Endothelial cell of umbilical vein (primary cell): ENCODE data around the gene ZDHHC14. TPM values are rescaled to one million over a fixed set of nuclear protein-coding genes. Genes with fewer than 3 reads are reported as not detected.

ENCODE experiments used
- BruUV-seq: library from RNA; stranded (reverse); fragments of 400-500 nt; replicated peaks from 2 replicates; lab custom pipeline; 2021; lab: Mats Ljungman, UMichigan
- CTCF ChIA-PET: fragments of 300-600, 350-600 bp; sonication (Branson Sonifier 250); formaldehyde crosslinking; loops from one replicate; lab custom pipeline; 2021; ENCODE audit warnings: antibody characterized with exemption, inconsistent platforms; lab: Charles Lee
- POLR2A ChIA-PET: fragments of 300-600, 350-600 bp; sonication (Branson Sonifier 250); formaldehyde crosslinking; loops from one replicate; lab custom pipeline; 2021; ENCODE audit warnings: antibody characterized with exemption, inconsistent platforms; lab: Charles Lee
- DNase-seq: peaks from one replicate; pipeline ENCODE4 v3.0.0-alpha.2; 2011; ENCODE audit warnings: low read depth, low spot score
- FAIRE-seq: peaks from 2 replicates; lab custom pipeline; 2011; peaks lifted over from hg19 to GRCh38; lab: Jason Lieb, UNC
- H2AFZ ChIP-seq: 2 replicates; pipeline ENCODE4 v1.6.0; 2012; ENCODE audit warnings: low read depth, low read length, control low read depth, inconsistent platforms
- H3K27ac ChIP-seq: 2 replicates; pipeline ENCODE4 v1.5.1; 2011; ENCODE audit warnings: low read depth, mild to moderate bottlenecking, control low read depth, low read length, moderate library complexity; ENCODE audit not compliant: insufficient read depth
- H3K27me3 ChIP-seq, 2 experiments: 2 replicates each; pipeline versions ENCODE4 v1.6.0 to v1.6.1; 2011; ENCODE audit warnings: low read length in 2 of 2, mixed read lengths in 1 of 2; ENCODE audit not compliant: control insufficient read depth in 2 of 2, insufficient read depth in 2 of 2
- H3K36me3 ChIP-seq, 2 experiments: 2 replicates in 1 of 2; 3 replicates in 1 of 2; pipeline ENCODE4 v1.5.1; 2011; ENCODE audit warnings: low read length in 2 of 2, mild to moderate bottlenecking in 1 of 2, moderate library complexity in 1 of 2; ENCODE audit not compliant: control insufficient read depth in 2 of 2, insufficient read depth in 2 of 2; ENCODE audit errors: extremely low read depth in 1 of 2
- H3K4me1 ChIP-seq: 3 replicates; pipeline ENCODE4 v1.5.1; 2011; ENCODE audit warnings: mild to moderate bottlenecking, low read length; ENCODE audit not compliant: control insufficient read depth, insufficient read depth; ENCODE audit errors: extremely low read depth
- H3K4me2 ChIP-seq: 2 replicates; pipeline ENCODE4 v1.6.1; 2011; ENCODE audit warnings: low read length, control low read depth, mixed read lengths; ENCODE audit not compliant: insufficient read depth
- H3K4me3 ChIP-seq, 3 experiments: fragments of 200-600 bp in 1 of 3; sonication (generic), shearing (Covaris generic) in 1 of 3; replicated peaks in 1 of 3; 2 replicates each; pipeline ENCODE4 v1.5.1; 2011 to 2016; ENCODE audit warnings: control low read depth in 3 of 3, low read length in 3 of 3, mild to moderate bottlenecking in 2 of 3, inconsistent platforms in 1 of 3, low read depth in 1 of 3, moderate library complexity in 1 of 3; ENCODE audit not compliant: insufficient read depth in 1 of 3
- H3K79me2 ChIP-seq: 2 replicates; pipeline ENCODE4 v1.6.0; 2012; ENCODE audit warnings: low read length, inconsistent platforms; ENCODE audit not compliant: control insufficient read depth, insufficient read depth
- H3K9ac ChIP-seq: replicated peaks from 2 replicates; pipeline ENCODE3; 2011; ENCODE audit warnings: low read length, control low read depth; ENCODE audit not compliant: insufficient read depth; ENCODE audit errors: extremely low read depth
- H3K9me1 ChIP-seq: replicated peaks from 3 replicates; pipeline ENCODE4 v1.6.0; 2011; ENCODE audit warnings: mild to moderate bottlenecking, low read length; ENCODE audit not compliant: control insufficient read depth, insufficient read depth; ENCODE audit errors: extremely low read depth
- H3K9me3 ChIP-seq: replicated peaks from 2 replicates; pipeline ENCODE4 v1.5.1; 2012; ENCODE audit warnings: low read length, inconsistent platforms; ENCODE audit not compliant: control insufficient read depth, insufficient read depth
- H4K20me1 ChIP-seq: replicated peaks from 2 replicates; pipeline ENCODE3; 2011; ENCODE audit warnings: mild to moderate bottlenecking, low read length; ENCODE audit not compliant: control insufficient read depth, insufficient read depth; ENCODE audit errors: extremely low read depth
- EZH2 ChIP-seq: IDR thresholded peaks from 2 replicates; pipeline ENCODE4 v1.6.1; 2012; ENCODE audit warnings: borderline replicate concordance, low read depth, mild to moderate bottlenecking, moderate library complexity, low read length, inconsistent platforms; ENCODE audit not compliant: severe bottlenecking
- FOS ChIP-seq: IDR thresholded peaks from 2 replicates; pipeline ENCODE4 v1.6.1; 2011; ENCODE audit warnings: mild to moderate bottlenecking, low read length, moderate library complexity, borderline replicate concordance; ENCODE audit not compliant: insufficient read depth
- GATA2 ChIP-seq: IDR thresholded peaks from 2 replicates; pipeline ENCODE4 v1.7.0; 2011; ENCODE audit warnings: low read depth, mild to moderate bottlenecking, moderate library complexity, mixed read lengths, low read length; ENCODE audit not compliant: insufficient read length, insufficient read depth
- JUN ChIP-seq: IDR thresholded peaks from 2 replicates; pipeline ENCODE4 v1.6.1; 2011; ENCODE audit warnings: borderline replicate concordance, low read depth; ENCODE audit not compliant: insufficient read length, insufficient read depth
- MYC ChIP-seq: IDR thresholded peaks from one replicate; pipeline ENCODE4 v1.6.1; 2011; ENCODE audit warnings: mild to moderate bottlenecking, low read depth, low read length
- POLR2A ChIP-seq: IDR thresholded peaks from 2 replicates; pipeline ENCODE4 v1.6.1; 2012; ENCODE audit warnings: low read depth, mild to moderate bottlenecking, control low read depth, low read length
- POLR2AphosphoS5 ChIP-seq: IDR thresholded peaks from 2 replicates; pipeline ENCODE4 v1.6.1; 2012; ENCODE audit warnings: low read depth, mild to moderate bottlenecking, control low read depth, low read length, moderate library complexity; ENCODE audit not compliant: insufficient read depth
- dilution Hi-C: fragments of 300-500 bp; cut with MboI; formaldehyde crosslinking; loops from one replicate; pipeline ENCODE4 v1.15.0; 2019; ENCODE audit warnings: low sequenced_read_pairs; ENCODE audit not compliant: extremely low pct_ligation_motif_present
- intact Hi-C: fragments of 100-400 bp; cut with micrococcal nuclease; formaldehyde crosslinking; loops from one replicate; pipeline ENCODE4 v1.10.0; 2022
- polyA plus RNA-seq, 4 experiments: library from polyadenylated mRNA; depleted of rRNA in 3 of 4; stranded (reverse) in 3 of 4; unstranded in 1 of 4; fragments of >200 nt; gene quantifications; 2 replicates each; pipeline versions ENCODE4 v1.2.1 to v1.2.3, GENCODE V29; 2011 to 2012; ENCODE audit warnings: missing spikeins in 1 of 4
- total RNA-seq: library from RNA; stranded (reverse); gene quantifications from 2 replicates; pipeline ENCODE4 v1.2.3, GENCODE V29; 2021
- TF ChIP-seq, protein P1 (sequence below): IDR thresholded peaks from 2 replicates; pipeline ENCODE4 v1.6.1; 2011; ENCODE audit not compliant: insufficient read depth, insufficient read length
- TF ChIP-seq, protein P2 (sequence below), 2 donors: IDR thresholded peaks; 1 replicate in 1 of 2; 2 replicates in 1 of 2; pipeline ENCODE4 v1.5.1; 2011; ENCODE audit warnings: low read length in 2 of 2, mild to moderate bottlenecking in 2 of 2, moderate library complexity in 2 of 2, control low read depth in 1 of 2, inconsistent platforms in 1 of 2, low read depth in 1 of 2; ENCODE audit not compliant: insufficient read depth in 1 of 2; ENCODE audit errors: extremely low read depth in 1 of 2

ZDHHC14 gene
- total and polyA plus RNA-seq, 2 donors (not counting 3 experiments of a cell fraction or from before 2014, with no cell fraction given): 23.0 to 25.6 TPM

DNA sequence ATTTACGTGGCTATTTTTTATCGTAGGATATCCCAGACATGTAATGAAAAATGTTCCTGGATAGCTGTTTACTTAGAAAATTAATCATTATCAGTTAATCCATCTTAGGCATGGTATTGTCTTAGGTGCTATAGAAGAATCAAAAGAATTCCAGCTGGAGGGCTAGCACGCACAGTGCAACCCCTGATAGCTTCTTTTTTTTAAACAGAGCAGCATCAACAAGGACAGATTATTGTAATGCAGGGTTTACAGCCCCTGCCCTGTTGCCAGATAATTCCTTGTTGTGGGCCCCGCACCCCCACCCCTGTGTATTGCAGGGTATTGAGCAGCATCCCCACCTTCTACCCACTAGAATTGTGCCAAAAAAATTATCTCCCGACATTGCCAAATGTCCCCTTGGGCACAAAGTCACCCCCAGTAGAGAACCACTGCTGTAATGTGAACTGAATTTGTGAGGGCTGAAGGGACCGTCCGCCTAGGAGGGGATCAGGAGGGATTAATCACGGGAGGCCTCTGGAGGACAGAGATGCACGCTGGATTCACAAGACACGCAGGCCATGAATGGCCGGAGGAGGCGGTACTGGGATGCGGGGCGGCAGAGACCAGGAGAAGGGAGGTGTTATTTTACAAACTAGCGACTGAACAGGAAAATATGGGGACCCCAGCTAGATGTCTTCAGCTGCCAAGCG is 174.6 kb downstream of the ZDHHC14 start:
- intact Hi-C loops (no loop called here), dilution Hi-C loops (no loop called here)
- Histone ChIP-seq H3K4me1 (no peaks in the 10 kb centered on the region), H3K4me2 (no peak overlapping the region), H4K20me1 (no peaks in the 10 kb centered on the region), H3K79me2 (no peaks in the 10 kb centered on the region), H3K9me3 (no peaks in the 10 kb centered on the region), H2AFZ (no peak overlapping the region), H3K36me3 (no peaks in the 10 kb centered on the region), H3K9ac (no peak overlapping the region), H3K9me1 (no peaks in the 10 kb centered on the region), H3K27me3 (no peaks in the 10 kb centered on the region), H3K27ac (no peak overlapping the region), H3K4me3 (no peak overlapping the region)
- CTCF ChIA-PET: interaction anchor here (0.6 kb wide), 1 partner anchor 578 kb away, joined by 3 read pairs; no protein-coding TSS in a partner anchor
- no peak for FAIRE-seq
- no TSS peak for BruUV-seq
- POLR2A ChIA-PET: no interaction called here
- DNase-seq: no peak
- TF ChIP-seq JUN: no peak
- TF ChIP-seq MYC: no peak
- TF ChIP-seq POLR2A: no peak
- TF ChIP-seq, protein P1, sequence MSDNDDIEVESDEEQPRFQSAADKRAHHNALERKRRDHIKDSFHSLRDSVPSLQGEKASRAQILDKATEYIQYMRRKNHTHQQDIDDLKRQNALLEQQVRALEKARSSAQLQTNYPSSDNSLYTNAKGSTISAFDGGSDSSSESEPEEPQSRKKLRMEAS: no peak
- no peak for TF ChIP-seq GATA2
- TF ChIP-seq, protein P2, sequence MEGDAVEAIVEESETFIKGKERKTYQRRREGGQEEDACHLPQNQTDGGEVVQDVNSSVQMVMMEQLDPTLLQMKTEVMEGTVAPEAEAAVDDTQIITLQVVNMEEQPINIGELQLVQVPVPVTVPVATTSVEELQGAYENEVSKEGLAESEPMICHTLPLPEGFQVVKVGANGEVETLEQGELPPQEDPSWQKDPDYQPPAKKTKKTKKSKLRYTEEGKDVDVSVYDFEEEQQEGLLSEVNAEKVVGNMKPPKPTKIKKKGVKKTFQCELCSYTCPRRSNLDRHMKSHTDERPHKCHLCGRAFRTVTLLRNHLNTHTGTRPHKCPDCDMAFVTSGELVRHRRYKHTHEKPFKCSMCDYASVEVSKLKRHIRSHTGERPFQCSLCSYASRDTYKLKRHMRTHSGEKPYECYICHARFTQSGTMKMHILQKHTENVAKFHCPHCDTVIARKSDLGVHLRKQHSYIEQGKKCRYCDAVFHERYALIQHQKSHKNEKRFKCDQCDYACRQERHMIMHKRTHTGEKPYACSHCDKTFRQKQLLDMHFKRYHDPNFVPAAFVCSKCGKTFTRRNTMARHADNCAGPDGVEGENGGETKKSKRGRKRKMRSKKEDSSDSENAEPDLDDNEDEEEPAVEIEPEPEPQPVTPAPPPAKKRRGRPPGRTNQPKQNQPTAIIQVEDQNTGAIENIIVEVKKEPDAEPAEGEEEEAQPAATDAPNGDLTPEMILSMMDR (IDR thresholded peaks at IDR 0.05; ENCODE audit: extremely low read depth in 1 of 2, insufficient read depth in 1 of 2, low read depth in 1 of 2, low read length in 2 of 2): no peak
- TF ChIP-seq POLR2AphosphoS5: no peak
- TF ChIP-seq EZH2: no peak
- TF ChIP-seq FOS: no peak
